Measurements from ENCODE around the gene WDR48. TPM values are rescaled to one million over a fixed set of nuclear protein-coding genes. Genes with fewer than 3 reads are reported as not detected.

WDR48 gene
- total and polyA plus RNA-seq, 9 of the 15 experiments (the other 6 are each of a cell fraction or from before 2014, with no cell fraction given): 26.6 to 70.6 (median 48.0) TPM

GRCh38 chr3:39051649-39052561, at the start of gene WDR48, which contains the start of gene SCN11A (continued):
- TF ChIP-seq ZBTB49 (CRISPR knock-in tag; IDR thresholded peaks at IDR 0.05; ENCODE audit: borderline replicate concordance) (no peak), GABPB1 (CRISPR knock-in tag; IDR thresholded peaks at IDR 0.05) (peak; percentile 98), TCF3 (CRISPR knock-in tag; IDR thresholded peaks at IDR 0.05) (no peak), NFIX (CRISPR knock-in tag; IDR thresholded peaks at IDR 0.05; ENCODE audit: low read depth) (no peak), STAT5A (IDR thresholded peaks at IDR 0.05; ENCODE audit: borderline replicate concordance, low read length) (no peak), STAT6 (CRISPR knock-in tag; IDR thresholded peaks at IDR 0.05) (peak; percentile 51; the same call in 1 of the 2 replicates), NFE2 (IDR thresholded peaks at IDR 0.05; ENCODE audit: low read depth) (no peak), ETV1 (tag; conservative IDR thresholded peaks at IDR 0.05; ENCODE audit: low read depth) (peak; percentile 91), ZNF282 (CRISPR knock-in tag; IDR thresholded peaks at IDR 0.05) (0 out of 2 replicates have a peak, but pooled peaks have one; percentile 51), ASH1L (IDR thresholded peaks at IDR 0.05; ENCODE audit: borderline replicate concordance, low read depth, partially characterized antibody) (no peak), ZEB2 (IDR thresholded peaks at IDR 0.05) (0 out of 2 replicates have a peak, but pooled peaks have one; percentile 10), NCOA2 (IDR thresholded peaks at IDR 0.05; ENCODE audit: partially characterized antibody in 2 of 2) (no peak), SMARCC2 (IDR thresholded peaks at IDR 0.05; ENCODE audit: low read depth) (no peak), BHLHE40 (IDR thresholded peaks at IDR 0.05; ENCODE audit: low read length) (no peak; the same call in 1 of the 2 replicates), ZKSCAN8 (CRISPR knock-in tag; IDR thresholded peaks at IDR 0.05) (0 out of 2 replicates have a peak, but pooled peaks have one; percentile 52), ELF2 (CRISPR knock-in tag; IDR thresholded peaks at IDR 0.05) (0 out of 2 replicates have a peak, but pooled peaks have one; percentile 57), ARID3A (IDR thresholded peaks at IDR 0.05; ENCODE audit: borderline replicate concordance, low read depth, low read length) (no peak), NR4A1 (CRISPR knock-in tag; IDR thresholded peaks at IDR 0.05) (no peak), NR4A1 (tag; IDR thresholded peaks at IDR 0.05) (peak; percentile 54), EWSR1 (IDR thresholded peaks at IDR 0.05; ENCODE audit: borderline replicate concordance, low read depth, partially characterized antibody) (no peak)
